ENCODE data around the gene ZNF610.

ZNF610 gene

DNA sequence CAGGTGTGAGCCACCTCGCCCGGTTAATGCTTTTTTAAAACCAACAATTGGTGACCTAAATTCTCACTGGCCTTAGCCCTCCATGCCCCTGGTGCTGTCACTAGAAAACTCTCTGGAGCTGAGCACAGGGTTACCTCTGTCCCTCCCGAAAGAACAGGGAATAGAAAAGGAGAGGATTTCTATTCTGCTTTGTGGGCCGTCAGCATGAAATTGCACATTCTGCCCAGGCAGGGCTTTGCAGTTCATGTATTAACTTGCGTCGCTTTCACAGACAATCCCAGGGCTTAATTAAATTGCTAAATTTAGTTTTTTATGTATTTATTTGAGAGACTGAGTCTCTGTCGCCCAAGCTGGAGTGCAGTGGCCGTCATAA is 39.7 kb upstream of the ZNF610 start:
- peak overlapping the region; percentile 96 for H2AFZ ChIP-seq (ENCODE audit: low read length)
- no peaks in the 10 kb centered on the region for H3K9me3 ChIP-seq (ENCODE audit: insufficient read depth, low read depth, low read length)
- H3K27me3 ChIP-seq (ENCODE audit: insufficient read depth, low read length, poor library complexity, severe bottlenecking), result no peaks in the 10 kb centered on the region
- 0 out of 2 replicates have a peak, but pooled peaks cover 5% of the 10 kb centered on the region for H3F3A ChIP-seq (ENCODE audit: low read depth)
- peaks cover 15% of the 10 kb centered on the region for H3K4me1 ChIP-seq (ENCODE audit: insufficient read depth, low read length, poor library complexity, severe bottlenecking)
- H3K4me3 ChIP-seq (ENCODE audit: low read length, poor library complexity, severe bottlenecking), result peak overlapping the region; percentile 89
- peaks cover 23% of the 10 kb centered on the region for H4K20me1 ChIP-seq (ENCODE audit: insufficient read depth, low read length, poor library complexity, severe bottlenecking)
- TF ChIP-seq, protein P1, sequence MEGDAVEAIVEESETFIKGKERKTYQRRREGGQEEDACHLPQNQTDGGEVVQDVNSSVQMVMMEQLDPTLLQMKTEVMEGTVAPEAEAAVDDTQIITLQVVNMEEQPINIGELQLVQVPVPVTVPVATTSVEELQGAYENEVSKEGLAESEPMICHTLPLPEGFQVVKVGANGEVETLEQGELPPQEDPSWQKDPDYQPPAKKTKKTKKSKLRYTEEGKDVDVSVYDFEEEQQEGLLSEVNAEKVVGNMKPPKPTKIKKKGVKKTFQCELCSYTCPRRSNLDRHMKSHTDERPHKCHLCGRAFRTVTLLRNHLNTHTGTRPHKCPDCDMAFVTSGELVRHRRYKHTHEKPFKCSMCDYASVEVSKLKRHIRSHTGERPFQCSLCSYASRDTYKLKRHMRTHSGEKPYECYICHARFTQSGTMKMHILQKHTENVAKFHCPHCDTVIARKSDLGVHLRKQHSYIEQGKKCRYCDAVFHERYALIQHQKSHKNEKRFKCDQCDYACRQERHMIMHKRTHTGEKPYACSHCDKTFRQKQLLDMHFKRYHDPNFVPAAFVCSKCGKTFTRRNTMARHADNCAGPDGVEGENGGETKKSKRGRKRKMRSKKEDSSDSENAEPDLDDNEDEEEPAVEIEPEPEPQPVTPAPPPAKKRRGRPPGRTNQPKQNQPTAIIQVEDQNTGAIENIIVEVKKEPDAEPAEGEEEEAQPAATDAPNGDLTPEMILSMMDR (conservative IDR thresholded peaks at IDR 0.05; ENCODE audit: low read length), result no peak
- no peak for TF ChIP-seq EZH2phosphoT487 (IDR thresholded peaks at IDR 0.05; ENCODE audit: borderline replicate concordance)
- peaks cover 37% of the 10 kb centered on the region for H3K79me2 ChIP-seq (ENCODE audit: insufficient read depth, low read length)
- peak overlapping the region; percentile 90 for H3K4me2 ChIP-seq (ENCODE audit: low read depth, low read length, poor library complexity, severe bottlenecking)
- peaks cover 22% of the 10 kb centered on the region; the same call in 1 of the 2 replicates for H3K36me3 ChIP-seq (ENCODE audit: insufficient read depth, low read length)
- H3K9me2 ChIP-seq (replicated peaks; ENCODE audit: low read depth, low read length), result no peaks in the 10 kb centered on the region
- H3K9ac ChIP-seq (ENCODE audit: low read depth, low read length, poor library complexity, severe bottlenecking), result peak overlapping the region; percentile 66

DNA sequence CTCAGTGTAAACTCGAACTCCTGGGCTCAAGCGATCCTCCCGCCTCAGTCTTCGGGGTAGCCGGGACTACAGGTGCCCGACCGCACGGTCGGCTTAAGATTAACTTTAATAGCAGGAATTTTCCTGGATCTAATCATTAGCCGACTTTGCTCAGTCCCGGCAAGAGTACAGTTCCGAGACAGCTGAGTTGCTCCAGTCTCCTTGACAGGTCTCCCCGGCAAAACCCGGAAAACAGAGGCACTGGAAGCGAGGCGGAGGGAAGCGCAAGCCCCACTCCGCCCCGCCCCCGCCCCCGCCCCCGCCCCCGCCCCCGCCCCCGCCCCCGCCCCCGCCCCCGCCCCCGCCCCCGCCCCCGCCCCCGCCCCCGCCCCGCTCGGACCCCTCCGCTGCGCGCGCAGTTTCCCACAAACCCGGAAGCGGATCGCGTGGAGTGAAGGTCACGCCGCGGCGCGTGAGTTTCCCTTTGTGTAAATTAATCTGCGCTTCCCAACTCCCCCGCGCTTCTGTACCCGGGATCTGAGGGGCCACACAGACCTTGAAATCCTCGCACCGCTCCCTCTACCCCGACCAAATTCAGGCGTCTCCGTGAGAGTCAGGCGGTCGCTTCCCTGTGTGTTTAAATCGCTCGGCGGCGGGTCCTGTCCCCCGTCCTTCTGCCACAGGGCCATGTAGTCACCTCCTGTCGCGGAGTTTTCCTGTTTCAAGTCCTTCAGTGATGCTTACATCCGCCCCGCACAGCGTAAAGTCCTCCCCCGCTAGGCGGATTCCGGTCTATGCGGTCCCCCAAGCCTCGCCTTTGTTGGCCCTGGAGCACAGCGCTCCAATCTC is 39.1 kb upstream of the ZNF610 start, which contains the start of gene ZNF480:
TSS of gene ZNF480 (plus strand) at position 397 of the 828 bp plus-strand sequence. CDS start 3,244 bp downstream, outside the sequence.
- 0 out of 2 replicates have a peak, but pooled peaks cover 3% of the 10 kb centered on the region for H3F3A ChIP-seq (ENCODE audit: low read depth)
- no peaks in the 10 kb centered on the region for H3K27me3 ChIP-seq (ENCODE audit: insufficient read depth, low read length, poor library complexity, severe bottlenecking)
- peak within 1 kb of the TSS; percentile 99 for H3K4me3 ChIP-seq (ENCODE audit: low read length, poor library complexity, severe bottlenecking)
- TF ChIP-seq, protein P1 (conservative IDR thresholded peaks at IDR 0.05; ENCODE audit: low read length), result no peak
- TF ChIP-seq EZH2phosphoT487 (IDR thresholded peaks at IDR 0.05; ENCODE audit: borderline replicate concordance), result no peak
- H2AFZ ChIP-seq (ENCODE audit: low read length), result peak within 1 kb of the TSS; percentile 100
- peaks cover 15% of the 10 kb centered on the region for H3K4me1 ChIP-seq (ENCODE audit: insufficient read depth, low read length, poor library complexity, severe bottlenecking)
- H3K9me3 ChIP-seq (ENCODE audit: insufficient read depth, low read depth, low read length), result no peaks in the 10 kb centered on the region
- H4K20me1 ChIP-seq (ENCODE audit: insufficient read depth, low read length, poor library complexity, severe bottlenecking), result peaks cover 23% of the 10 kb centered on the region
- peak within 1 kb of the TSS; percentile 96 for H3K9ac ChIP-seq (ENCODE audit: low read depth, low read length, poor library complexity, severe bottlenecking)
- H3K79me2 ChIP-seq (ENCODE audit: insufficient read depth, low read length), result peaks cover 37% of the 10 kb centered on the region
- peaks cover 25% of the 10 kb centered on the region; the same call in 1 of the 2 replicates for H3K36me3 ChIP-seq (ENCODE audit: insufficient read depth, low read length)
- H3K9me2 ChIP-seq (replicated peaks; ENCODE audit: low read depth, low read length), result no peaks in the 10 kb centered on the region
- H3K4me2 ChIP-seq (ENCODE audit: low read depth, low read length, poor library complexity, severe bottlenecking), result peak within 1 kb of the TSS; percentile 90

DNA sequence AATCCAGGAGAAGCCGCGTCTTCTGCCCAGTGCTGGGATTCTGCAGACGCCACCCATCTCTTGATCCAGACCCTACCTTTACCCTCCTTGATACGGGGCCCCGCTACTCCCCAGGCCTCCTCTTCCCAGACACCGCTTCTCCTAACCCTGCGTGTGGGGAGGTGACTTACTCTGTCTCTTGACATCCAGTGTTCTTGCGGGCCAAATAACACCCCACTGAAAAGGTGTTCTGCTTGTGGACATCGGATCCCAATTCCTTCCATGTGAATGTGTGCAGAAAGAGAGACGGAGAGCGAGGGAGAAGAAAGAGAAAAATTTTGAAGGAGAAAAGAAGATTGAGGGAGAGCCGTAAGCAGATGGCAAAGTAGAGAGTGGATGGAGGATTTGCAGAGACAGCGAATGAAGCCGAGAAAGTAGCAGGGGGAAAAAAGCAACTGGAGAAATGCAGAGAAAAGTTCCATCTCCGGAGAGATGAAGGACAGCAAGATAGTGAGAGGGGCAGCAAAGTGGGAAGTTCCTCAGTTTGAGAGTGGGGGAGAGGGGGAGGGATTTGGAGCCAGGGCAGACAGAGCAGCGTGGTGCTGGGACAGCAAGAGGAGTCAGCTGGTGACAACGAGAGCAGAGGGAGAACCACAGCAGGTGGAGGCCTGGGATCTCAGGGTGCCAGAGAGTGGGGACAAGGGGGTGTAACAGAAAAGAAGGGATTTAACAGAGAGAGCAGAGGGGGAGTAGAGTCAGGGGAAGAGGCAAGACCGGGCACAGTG is 38.3 kb upstream of the ZNF610 start:
- H4K20me1 ChIP-seq (ENCODE audit: insufficient read depth, low read length, poor library complexity, severe bottlenecking), result peaks cover 16% of the 10 kb centered on the region
- H3K9me2 ChIP-seq (replicated peaks; ENCODE audit: low read depth, low read length), result no peaks in the 10 kb centered on the region
- peak overlapping the region; percentile 96 for H3K9ac ChIP-seq (ENCODE audit: low read depth, low read length, poor library complexity, severe bottlenecking)
- H3K9me3 ChIP-seq (ENCODE audit: insufficient read depth, low read depth, low read length), result no peaks in the 10 kb centered on the region
- no peaks in the 10 kb centered on the region for H3K27me3 ChIP-seq (ENCODE audit: insufficient read depth, low read length, poor library complexity, severe bottlenecking)
- H3K79me2 ChIP-seq (ENCODE audit: insufficient read depth, low read length), result peaks cover 37% of the 10 kb centered on the region
- H3K4me1 ChIP-seq (ENCODE audit: insufficient read depth, low read length, poor library complexity, severe bottlenecking), result peaks cover 15% of the 10 kb centered on the region
- H3K36me3 ChIP-seq (ENCODE audit: insufficient read depth, low read length), result peaks cover 28% of the 10 kb centered on the region; the same call in 1 of the 2 replicates
- peak overlapping the region; percentile 100 for H2AFZ ChIP-seq (ENCODE audit: low read length)
- peak overlapping the region; percentile 99 for H3K4me3 ChIP-seq (ENCODE audit: low read length, poor library complexity, severe bottlenecking)
- no peak for TF ChIP-seq EZH2phosphoT487 (IDR thresholded peaks at IDR 0.05; ENCODE audit: borderline replicate concordance)
- TF ChIP-seq, protein P1 (conservative IDR thresholded peaks at IDR 0.05; ENCODE audit: low read length), result no peak
- no peaks in the 10 kb centered on the region for H3F3A ChIP-seq (ENCODE audit: low read depth)
- H3K4me2 ChIP-seq (ENCODE audit: low read depth, low read length, poor library complexity, severe bottlenecking), result peak overlapping the region; percentile 81

All from Loucy (cell line).